GM23338 (cell line): ENCODE measurements around the gene SETD1A. TPM values are rescaled to one million over a fixed set of nuclear protein-coding genes. Genes with fewer than 3 reads are reported as not detected.

Source experiments
- ATAC-seq: fragments of 200-7000 bp; cut with Tn5 transposase; 3 replicates; pipeline ENCODE4 v1.9.1; 2020
- DNase-seq: peaks from one replicate; pipeline ENCODE4 v3.0.0-alpha.2; 2015; ENCODE audit warnings: low spot score
- H2AFZ ChIP-seq: fragments of 200-600 bp; sonication (generic); 2 replicates; pipeline ENCODE4 v1.8.0; 2016; ENCODE audit warnings: antibody characterized with exemption, mild to moderate bottlenecking, moderate library complexity
- H3F3A ChIP-seq: fragments of 200-600 bp; sonication (generic); replicated peaks from 2 replicates; pipeline ENCODE4 v1.8.0; 2017; ENCODE audit warnings: antibody characterized with exemption, mixed run types, low read depth
- H3K27ac ChIP-seq: fragments of 200-600 bp; sonication (generic); 2 replicates; pipeline ENCODE4 v1.6.1; 2016; ENCODE audit warnings: low read depth
- H3K27me3 ChIP-seq: fragments of 200-600 bp; sonication (generic); 2 replicates; pipeline ENCODE4 v1.8.0; 2016; ENCODE audit warnings: mild to moderate bottlenecking, mixed run types, moderate library complexity; ENCODE audit not compliant: insufficient read depth
- H3K36me3 ChIP-seq: fragments of 200-600 bp; sonication (generic); 2 replicates; pipeline ENCODE4 v1.8.0; 2016; ENCODE audit warnings: mild to moderate bottlenecking; ENCODE audit not compliant: insufficient read depth
- H3K4me1 ChIP-seq: fragments of 200-600 bp; sonication (generic); 2 replicates; pipeline ENCODE4 v1.8.0; 2016; ENCODE audit warnings: mild to moderate bottlenecking, moderate library complexity; ENCODE audit not compliant: insufficient read depth
- H3K4me2 ChIP-seq: fragments of 200-600 bp; sonication (generic); 2 replicates; pipeline ENCODE4 v1.7.1; 2017; ENCODE audit warnings: mixed run types
- H3K4me3 ChIP-seq: fragments of 200-600 bp; sonication (generic); 2 replicates; pipeline ENCODE4 v1.6.1; 2016; ENCODE audit warnings: mixed run types
- H3K79me2 ChIP-seq: fragments of 200-600 bp; sonication (generic); replicated peaks from 2 replicates; pipeline ENCODE4 v1.8.0; 2017; ENCODE audit warnings: mild to moderate bottlenecking; ENCODE audit not compliant: insufficient read depth
- H3K9me2 ChIP-seq: fragments of 200-600 bp; sonication (generic); 2 replicates; pipeline ENCODE4 v1.8.0; 2017; ENCODE audit not compliant: insufficient read depth
- H4K20me1 ChIP-seq: fragments of 200-600 bp; sonication (generic); replicated peaks from 2 replicates; pipeline ENCODE4 v1.8.0; 2017; ENCODE audit warnings: mild to moderate bottlenecking; ENCODE audit not compliant: insufficient read depth
- H3K27ac Mint-ChIP-seq: 2 replicates; pipeline ENCODE4 v1.8.0; 2020; ENCODE audit warnings: inconsistent platforms, mild to moderate bottlenecking, moderate library complexity, mixed read lengths
- H3K27me3 Mint-ChIP-seq: 3 replicates; pipeline ENCODE4 v1.8.0; 2022; ENCODE audit warnings: low read depth, mild to moderate bottlenecking, moderate library complexity, mixed read lengths, inconsistent platforms; ENCODE audit not compliant: insufficient read depth, poor library complexity
- H3K36me3 Mint-ChIP-seq: 3 replicates; pipeline ENCODE4 v1.8.0; 2021; ENCODE audit warnings: low read depth, mild to moderate bottlenecking, inconsistent platforms, moderate library complexity, mixed read lengths
- H3K4me1 Mint-ChIP-seq: 3 replicates; pipeline ENCODE4 v1.8.0; 2020; ENCODE audit warnings: mild to moderate bottlenecking, inconsistent platforms, mixed read lengths
- H3K4me3 Mint-ChIP-seq: 3 replicates; pipeline ENCODE4 v1.8.0; 2021; ENCODE audit warnings: moderate library complexity, mild to moderate bottlenecking, inconsistent platforms, mixed read lengths
- H3K9me3 Mint-ChIP-seq: 3 replicates; pipeline ENCODE4 v1.8.0; 2020; ENCODE audit warnings: moderate library complexity, mild to moderate bottlenecking, inconsistent platforms, mixed read lengths
- CREB1 ChIP-seq: fragments of 250-450 bp; sonication (Bioruptor Pico); IDR thresholded peaks from 2 replicates; pipeline ENCODE4 v1.5.0; 2020; ENCODE audit warnings: low read depth, mild to moderate bottlenecking, moderate library complexity
- EZH2 ChIP-seq: fragments of 200-600 bp; sonication (generic); IDR thresholded peaks from one replicate; pipeline ENCODE4 v1.8.0; 2017; ENCODE audit warnings: antibody characterized with exemption, mild to moderate bottlenecking, low read depth; ENCODE audit not compliant: unreplicated experiment
- EZH2phosphoT487 ChIP-seq: fragments of 200-600 bp; sonication (generic); IDR thresholded peaks from one replicate; pipeline ENCODE4 v1.8.1; 2018; ENCODE audit warnings: antibody characterized with exemption; ENCODE audit not compliant: unreplicated experiment
- JUNB ChIP-seq: IDR thresholded peaks from one replicate; pipeline ENCODE4 v1.6.1; 2016; ENCODE audit warnings: antibody characterized with exemption; ENCODE audit not compliant: unreplicated experiment
- NANOG ChIP-seq: IDR thresholded peaks from 2 replicates; pipeline ENCODE4 v1.6.1; 2016; ENCODE audit warnings: antibody characterized with exemption, borderline replicate concordance
- POLR2AphosphoS5 ChIP-seq: IDR thresholded peaks from 2 replicates; pipeline ENCODE4 v1.6.1; 2016; ENCODE audit warnings: antibody characterized with exemption, low read depth
- REST ChIP-seq: IDR thresholded peaks from one replicate; pipeline ENCODE4 v1.6.1; 2018; ENCODE audit warnings: antibody characterized with exemption; ENCODE audit not compliant: unreplicated experiment
- STAT1 ChIP-seq: IDR thresholded peaks from one replicate; pipeline ENCODE4 v1.6.1; 2016; ENCODE audit warnings: antibody characterized with exemption; ENCODE audit not compliant: unreplicated experiment
- ZNF114 ChIP-seq: fragments of 250-450 bp; sonication (Bioruptor Pico); IDR thresholded peaks from 2 replicates; pipeline ENCODE4 v1.5.0; 2020; ENCODE audit warnings: mild to moderate bottlenecking, moderate library complexity
- ZNF331 ChIP-seq: fragments of 250-450 bp; sonication (Bioruptor Pico); IDR thresholded peaks from 2 replicates; pipeline ENCODE4 v1.5.0; 2020; ENCODE audit warnings: low read depth, mild to moderate bottlenecking, moderate library complexity
- polyA plus RNA-seq: library from polyadenylated mRNA; unstranded; fragments of >200 nt; fragmentation: Nextera tagmentation; extraction: Ambion mirVana; gene quantifications from 2 replicates; pipeline ENCODE4 v1.2.1, GENCODE V29; 2016
- total RNA-seq: library from RNA; depleted of rRNA; stranded (reverse); fragments of >200 nt; shearing (Covaris generic); gene quantifications from 2 replicates; pipeline ENCODE4 v1.2.3, GENCODE V29; 2014
- TF ChIP-seq, protein P1 (sequence below), 2 experiments: fragments of 200-600 bp in 1 of 2; sonication (generic) in 1 of 2; conservative IDR thresholded peaks; 2 replicates each; pipeline versions ENCODE4 v1.5.1 to v1.6.1; 2016 to 2017; ENCODE audit warnings: antibody characterized with exemption in 2 of 2, low read depth in 2 of 2, mild to moderate bottlenecking in 2 of 2, moderate library complexity in 1 of 2
- TF ChIP-seq, protein P2 (sequence below): IDR thresholded peaks from 2 replicates; pipeline ENCODE4 v1.6.1; 2016; ENCODE audit warnings: antibody characterized with exemption
- TF ChIP-seq, protein P3 (sequence below): fragments of 250-450 bp; sonication (Bioruptor Pico); IDR thresholded peaks from 2 replicates; pipeline ENCODE4 v1.5.0; 2020; ENCODE audit warnings: mild to moderate bottlenecking, moderate library complexity

Gene SETD1A
- total and polyA plus RNA-seq, 2 experiments from 2014 or later: 10.8 to 21.9 TPM

- Mint-ChIP-seq H3K4me1 (no peaks in the 10 kb centered on the region; the same call in 2 of the 3 replicates), H3K27ac (no peak overlapping the region), H3K36me3 (peaks cover 87% of the 10 kb centered on the region), H3K9me3 (no peaks in the 10 kb centered on the region), H3K27me3 (peaks cover 6% of the 10 kb centered on the region), H3K4me3 (no peak overlapping the region)
- ATAC-seq (no peak), DNase-seq (no peak)
- Histone ChIP-seq H3K27me3 (no peaks in the 10 kb centered on the region), H3K4me1 (no peaks in the 10 kb centered on the region), H3K36me3 (peaks cover 46% of the 10 kb centered on the region), H3K27ac (no peak overlapping the region), H3K9me2 (no peaks in the 10 kb centered on the region), H4K20me1 (peaks cover 13% of the 10 kb centered on the region), H3K79me2 (peaks cover 10% of the 10 kb centered on the region), H2AFZ (no peak overlapping the region), H3K4me2 (no peak overlapping the region), H3K4me3 (no peak overlapping the region), H3F3A (0 out of 2 replicates have a peak, but pooled peaks cover 3% of the 10 kb centered on the region)
- TF ChIP-seq EZH2 (no peak), ZNF331 (CRISPR knock-in tag) (no peak), JUNB (no peak), ZNF114 (no peak), NANOG (no peak), POLR2AphosphoS5 (no peak), STAT1 (no peak), REST (no peak), EZH2phosphoT487 (no peak), CREB1 (no peak)
- TF ChIP-seq, protein P1, sequence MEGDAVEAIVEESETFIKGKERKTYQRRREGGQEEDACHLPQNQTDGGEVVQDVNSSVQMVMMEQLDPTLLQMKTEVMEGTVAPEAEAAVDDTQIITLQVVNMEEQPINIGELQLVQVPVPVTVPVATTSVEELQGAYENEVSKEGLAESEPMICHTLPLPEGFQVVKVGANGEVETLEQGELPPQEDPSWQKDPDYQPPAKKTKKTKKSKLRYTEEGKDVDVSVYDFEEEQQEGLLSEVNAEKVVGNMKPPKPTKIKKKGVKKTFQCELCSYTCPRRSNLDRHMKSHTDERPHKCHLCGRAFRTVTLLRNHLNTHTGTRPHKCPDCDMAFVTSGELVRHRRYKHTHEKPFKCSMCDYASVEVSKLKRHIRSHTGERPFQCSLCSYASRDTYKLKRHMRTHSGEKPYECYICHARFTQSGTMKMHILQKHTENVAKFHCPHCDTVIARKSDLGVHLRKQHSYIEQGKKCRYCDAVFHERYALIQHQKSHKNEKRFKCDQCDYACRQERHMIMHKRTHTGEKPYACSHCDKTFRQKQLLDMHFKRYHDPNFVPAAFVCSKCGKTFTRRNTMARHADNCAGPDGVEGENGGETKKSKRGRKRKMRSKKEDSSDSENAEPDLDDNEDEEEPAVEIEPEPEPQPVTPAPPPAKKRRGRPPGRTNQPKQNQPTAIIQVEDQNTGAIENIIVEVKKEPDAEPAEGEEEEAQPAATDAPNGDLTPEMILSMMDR (conservative IDR thresholded peaks at IDR 0.05; ENCODE audit: low read depth in 2 of 2): no peak
- TF ChIP-seq, protein P2, sequence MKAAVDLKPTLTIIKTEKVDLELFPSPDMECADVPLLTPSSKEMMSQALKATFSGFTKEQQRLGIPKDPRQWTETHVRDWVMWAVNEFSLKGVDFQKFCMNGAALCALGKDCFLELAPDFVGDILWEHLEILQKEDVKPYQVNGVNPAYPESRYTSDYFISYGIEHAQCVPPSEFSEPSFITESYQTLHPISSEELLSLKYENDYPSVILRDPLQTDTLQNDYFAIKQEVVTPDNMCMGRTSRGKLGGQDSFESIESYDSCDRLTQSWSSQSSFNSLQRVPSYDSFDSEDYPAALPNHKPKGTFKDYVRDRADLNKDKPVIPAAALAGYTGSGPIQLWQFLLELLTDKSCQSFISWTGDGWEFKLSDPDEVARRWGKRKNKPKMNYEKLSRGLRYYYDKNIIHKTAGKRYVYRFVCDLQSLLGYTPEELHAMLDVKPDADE: no peak
- TF ChIP-seq, protein P3, sequence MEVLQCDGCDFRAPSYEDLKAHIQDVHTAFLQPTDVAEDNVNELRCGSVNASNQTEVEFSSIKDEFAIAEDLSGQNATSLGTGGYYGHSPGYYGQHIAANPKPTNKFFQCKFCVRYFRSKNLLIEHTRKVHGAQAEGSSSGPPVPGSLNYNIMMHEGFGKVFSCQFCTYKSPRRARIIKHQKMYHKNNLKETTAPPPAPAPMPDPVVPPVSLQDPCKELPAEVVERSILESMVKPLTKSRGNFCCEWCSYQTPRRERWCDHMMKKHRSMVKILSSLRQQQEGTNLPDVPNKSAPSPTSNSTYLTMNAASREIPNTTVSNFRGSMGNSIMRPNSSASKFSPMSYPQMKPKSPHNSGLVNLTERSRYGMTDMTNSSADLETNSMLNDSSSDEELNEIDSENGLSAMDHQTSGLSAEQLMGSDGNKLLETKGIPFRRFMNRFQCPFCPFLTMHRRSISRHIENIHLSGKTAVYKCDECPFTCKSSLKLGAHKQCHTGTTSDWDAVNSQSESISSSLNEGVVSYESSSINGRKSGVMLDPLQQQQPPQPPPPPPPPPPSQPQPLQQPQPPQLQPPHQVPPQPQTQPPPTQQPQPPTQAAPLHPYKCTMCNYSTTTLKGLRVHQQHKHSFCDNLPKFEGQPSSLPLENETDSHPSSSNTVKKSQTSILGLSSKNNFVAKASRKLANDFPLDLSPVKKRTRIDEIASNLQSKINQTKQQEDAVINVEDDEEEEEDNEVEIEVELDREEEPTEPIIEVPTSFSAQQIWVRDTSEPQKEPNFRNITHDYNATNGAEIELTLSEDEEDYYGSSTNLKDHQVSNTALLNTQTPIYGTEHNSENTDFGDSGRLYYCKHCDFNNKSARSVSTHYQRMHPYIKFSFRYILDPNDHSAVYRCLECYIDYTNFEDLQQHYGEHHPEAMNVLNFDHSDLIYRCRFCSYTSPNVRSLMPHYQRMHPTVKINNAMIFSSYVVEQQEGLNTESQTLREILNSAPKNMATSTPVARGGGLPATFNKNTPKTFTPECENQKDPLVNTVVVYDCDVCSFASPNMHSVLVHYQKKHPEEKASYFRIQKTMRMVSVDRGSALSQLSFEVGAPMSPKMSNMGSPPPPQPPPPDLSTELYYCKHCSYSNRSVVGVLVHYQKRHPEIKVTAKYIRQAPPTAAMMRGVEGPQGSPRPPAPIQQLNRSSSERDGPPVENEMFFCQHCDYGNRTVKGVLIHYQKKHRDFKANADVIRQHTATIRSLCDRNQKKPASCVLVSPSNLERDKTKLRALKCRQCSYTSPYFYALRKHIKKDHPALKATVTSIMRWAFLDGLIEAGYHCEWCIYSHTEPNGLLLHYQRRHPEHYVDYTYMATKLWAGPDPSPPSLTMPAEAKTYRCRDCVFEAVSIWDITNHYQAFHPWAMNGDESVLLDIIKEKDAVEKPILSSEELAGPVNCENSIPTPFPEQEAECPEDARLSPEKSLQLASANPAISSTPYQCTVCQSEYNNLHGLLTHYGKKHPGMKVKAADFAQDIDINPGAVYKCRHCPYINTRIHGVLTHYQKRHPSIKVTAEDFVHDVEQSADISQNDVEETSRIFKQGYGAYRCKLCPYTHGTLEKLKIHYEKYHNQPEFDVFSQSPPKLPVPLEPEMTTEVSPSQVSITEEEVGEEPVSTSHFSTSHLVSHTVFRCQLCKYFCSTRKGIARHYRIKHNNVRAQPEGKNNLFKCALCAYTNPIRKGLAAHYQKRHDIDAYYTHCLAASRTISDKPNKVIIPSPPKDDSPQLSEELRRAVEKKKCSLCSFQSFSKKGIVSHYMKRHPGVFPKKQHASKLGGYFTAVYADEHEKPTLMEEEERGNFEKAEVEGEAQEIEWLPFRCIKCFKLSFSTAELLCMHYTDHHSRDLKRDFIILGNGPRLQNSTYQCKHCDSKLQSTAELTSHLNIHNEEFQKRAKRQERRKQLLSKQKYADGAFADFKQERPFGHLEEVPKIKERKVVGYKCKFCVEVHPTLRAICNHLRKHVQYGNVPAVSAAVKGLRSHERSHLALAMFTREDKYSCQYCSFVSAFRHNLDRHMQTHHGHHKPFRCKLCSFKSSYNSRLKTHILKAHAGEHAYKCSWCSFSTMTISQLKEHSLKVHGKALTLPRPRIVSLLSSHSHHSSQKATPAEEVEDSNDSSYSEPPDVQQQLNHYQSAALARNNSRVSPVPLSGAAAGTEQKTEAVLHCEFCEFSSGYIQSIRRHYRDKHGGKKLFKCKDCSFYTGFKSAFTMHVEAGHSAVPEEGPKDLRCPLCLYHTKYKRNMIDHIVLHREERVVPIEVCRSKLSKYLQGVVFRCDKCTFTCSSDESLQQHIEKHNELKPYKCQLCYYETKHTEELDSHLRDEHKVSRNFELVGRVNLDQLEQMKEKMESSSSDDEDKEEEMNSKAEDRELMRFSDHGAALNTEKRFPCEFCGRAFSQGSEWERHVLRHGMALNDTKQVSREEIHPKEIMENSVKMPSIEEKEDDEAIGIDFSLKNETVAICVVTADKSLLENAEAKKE (CRISPR knock-in tag): no peak
Observed at GRCh38 chr16:30966033-30966619, 8.6 kb downstream of the SETD1A start.
